ENCODE measurements around the gene TDRD9. TPM values are rescaled to one million over a fixed set of nuclear protein-coding genes. Genes with fewer than 3 reads are reported as not detected.

The TDRD9 gene
- total RNA-seq, 1 experiment from 2014 or later = not detected

DNA sequence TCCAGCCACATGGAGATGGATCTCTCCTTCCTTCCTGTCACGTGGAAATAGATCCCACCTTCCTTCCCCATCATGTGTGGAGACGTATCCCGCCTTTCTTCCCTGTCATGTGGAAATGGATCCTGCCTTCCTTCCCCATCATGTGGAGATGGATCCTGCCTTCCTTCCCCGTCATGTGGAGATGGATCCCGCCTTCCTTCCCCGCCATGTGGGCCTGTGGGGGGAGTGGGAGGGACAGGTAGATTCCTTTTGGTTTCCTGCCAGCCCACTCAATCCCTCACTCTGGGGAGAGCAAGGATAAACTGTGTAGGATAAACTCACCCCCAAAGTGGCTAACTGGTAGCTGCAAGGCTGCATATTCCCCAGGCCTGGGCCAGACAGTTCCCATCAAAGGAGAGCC lies 31.7 kb upstream of the TDRD9 start:
- H3K27ac ChIP-seq (ENCODE audit: low read depth, low read length, poor library complexity, severe bottlenecking) = no peak overlapping the region
- peak; percentile 41 for DNase-seq (ENCODE audit: low spot score)
- H3K27me3 ChIP-seq (replicated peaks; ENCODE audit: insufficient read depth, low read depth, low read length, poor library complexity) = no peaks in the 10 kb centered on the region
- no peak overlapping the region for H3K4me3 ChIP-seq (ENCODE audit: low read depth, low read length, poor library complexity, severe bottlenecking)
- H3K4me1 ChIP-seq (ENCODE audit: insufficient read depth, low read length, poor library complexity, severe bottlenecking) = no peaks in the 10 kb centered on the region
- ChIA-PET POLR2A (ENCODE audit: low non-redundant PET) (no interaction called here), CTCF (no interaction called here)
- H3K9me3 ChIP-seq (ENCODE audit: low read depth, low read length, poor library complexity, severe bottlenecking) = no peaks in the 10 kb centered on the region
- BruUV-seq (replicated peaks) = no TSS peak
- H3K36me3 ChIP-seq (ENCODE audit: insufficient read depth, low read length, poor library complexity, severe bottlenecking) = no peaks in the 10 kb centered on the region
- TF ChIP-seq EZH2 (IDR thresholded peaks at IDR 0.05; ENCODE audit: borderline replicate concordance, low read depth, low read length, poor library complexity, severe bottlenecking) = no peak
- intact Hi-C loops (cut with micrococcal nuclease; ENCODE audit: unreplicated experiment) = no loop called here

DNA sequence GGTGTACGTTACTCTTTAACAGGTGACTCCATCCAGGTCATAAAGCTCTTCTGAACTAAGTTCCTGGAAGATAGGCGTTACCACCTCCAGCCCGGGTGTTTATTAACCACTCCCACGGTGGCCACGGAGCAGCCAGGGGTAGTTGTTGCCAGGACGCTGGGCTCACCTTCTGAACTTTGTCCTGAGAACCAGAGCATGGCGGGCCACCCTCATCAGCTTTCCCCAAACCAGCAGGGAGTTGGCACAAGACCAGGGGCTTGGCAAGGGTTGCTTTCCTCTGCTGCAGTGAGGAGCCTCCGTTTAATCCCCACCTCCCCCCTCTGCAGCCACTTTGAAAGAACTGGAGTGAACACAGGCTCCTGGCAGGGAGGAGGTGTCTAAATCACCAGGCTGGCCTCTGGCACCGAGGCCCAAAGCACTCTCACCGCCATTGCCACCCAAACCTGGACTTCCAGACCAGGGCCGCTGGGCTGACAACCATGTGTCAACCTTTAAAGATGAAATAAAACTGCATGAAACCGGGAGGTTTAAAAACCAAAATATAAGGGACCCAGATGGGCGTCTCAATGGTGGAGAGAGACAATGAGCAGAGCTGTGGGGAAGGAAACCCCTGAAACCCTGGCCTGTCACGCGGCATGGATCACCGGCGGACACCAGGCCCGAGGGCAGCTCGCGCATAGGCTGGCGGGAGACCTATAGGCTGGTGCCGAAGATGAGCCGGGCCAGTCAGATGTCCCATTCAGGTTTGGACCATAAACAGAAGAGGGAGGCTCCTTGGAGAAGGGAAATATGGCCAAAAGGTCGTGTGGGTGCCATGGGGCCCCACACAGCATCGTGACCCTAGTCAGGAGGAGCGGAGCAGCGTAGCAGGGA lies 30.9 kb upstream of the TDRD9 start:
- Histone ChIP-seq H3K27ac (ENCODE audit: low read depth, low read length, poor library complexity, severe bottlenecking) (no peak overlapping the region), H3K36me3 (ENCODE audit: insufficient read depth, low read length, poor library complexity, severe bottlenecking) (no peaks in the 10 kb centered on the region), H3K4me1 (ENCODE audit: insufficient read depth, low read length, poor library complexity, severe bottlenecking) (no peaks in the 10 kb centered on the region), H3K9me3 (ENCODE audit: low read depth, low read length, poor library complexity, severe bottlenecking) (no peaks in the 10 kb centered on the region), H3K27me3 (replicated peaks; ENCODE audit: insufficient read depth, low read depth, low read length, poor library complexity) (no peaks in the 10 kb centered on the region), H3K4me3 (ENCODE audit: low read depth, low read length, poor library complexity, severe bottlenecking) (no peak overlapping the region)
- intact Hi-C loops (cut with micrococcal nuclease; ENCODE audit: unreplicated experiment) = no loop called here
- DNase-seq (ENCODE audit: low spot score) = no peak
- TF ChIP-seq, protein P1, sequence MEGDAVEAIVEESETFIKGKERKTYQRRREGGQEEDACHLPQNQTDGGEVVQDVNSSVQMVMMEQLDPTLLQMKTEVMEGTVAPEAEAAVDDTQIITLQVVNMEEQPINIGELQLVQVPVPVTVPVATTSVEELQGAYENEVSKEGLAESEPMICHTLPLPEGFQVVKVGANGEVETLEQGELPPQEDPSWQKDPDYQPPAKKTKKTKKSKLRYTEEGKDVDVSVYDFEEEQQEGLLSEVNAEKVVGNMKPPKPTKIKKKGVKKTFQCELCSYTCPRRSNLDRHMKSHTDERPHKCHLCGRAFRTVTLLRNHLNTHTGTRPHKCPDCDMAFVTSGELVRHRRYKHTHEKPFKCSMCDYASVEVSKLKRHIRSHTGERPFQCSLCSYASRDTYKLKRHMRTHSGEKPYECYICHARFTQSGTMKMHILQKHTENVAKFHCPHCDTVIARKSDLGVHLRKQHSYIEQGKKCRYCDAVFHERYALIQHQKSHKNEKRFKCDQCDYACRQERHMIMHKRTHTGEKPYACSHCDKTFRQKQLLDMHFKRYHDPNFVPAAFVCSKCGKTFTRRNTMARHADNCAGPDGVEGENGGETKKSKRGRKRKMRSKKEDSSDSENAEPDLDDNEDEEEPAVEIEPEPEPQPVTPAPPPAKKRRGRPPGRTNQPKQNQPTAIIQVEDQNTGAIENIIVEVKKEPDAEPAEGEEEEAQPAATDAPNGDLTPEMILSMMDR (conservative IDR thresholded peaks at IDR 0.05; ENCODE audit: low read depth, low read length) = no peak
- no peak for TF ChIP-seq EZH2 (IDR thresholded peaks at IDR 0.05; ENCODE audit: borderline replicate concordance, low read depth, low read length, poor library complexity, severe bottlenecking)
- no TSS peak for BruUV-seq (replicated peaks)
- POLR2A ChIA-PET (ENCODE audit: low non-redundant PET) = no interaction called here
- CTCF ChIA-PET = no interaction called here

DNA sequence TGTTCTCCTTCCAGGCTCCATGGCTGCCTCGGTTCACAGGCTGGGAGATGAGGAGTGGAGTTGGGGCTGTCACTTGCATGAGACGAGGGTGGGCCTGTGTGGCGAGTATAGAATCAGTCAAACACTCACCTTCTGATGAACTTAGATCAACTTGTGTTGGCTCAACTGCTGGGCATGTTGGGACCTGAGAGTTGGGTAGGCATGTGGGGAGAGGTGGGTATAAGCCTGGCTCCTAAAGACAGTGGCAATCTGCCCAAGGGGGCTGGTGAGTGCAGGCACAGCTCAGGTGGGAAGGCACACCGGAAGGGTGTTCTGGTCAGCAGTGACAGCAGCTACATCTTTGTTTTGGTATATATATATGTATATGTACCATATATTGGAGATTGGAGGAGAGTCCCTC lies 30.1 kb upstream of the TDRD9 start:
- ChIA-PET CTCF (no interaction called here), POLR2A (ENCODE audit: low non-redundant PET) (no interaction called here)
- TF ChIP-seq, protein P1 (conservative IDR thresholded peaks at IDR 0.05; ENCODE audit: low read depth, low read length) = no peak
- TF ChIP-seq EZH2 (IDR thresholded peaks at IDR 0.05; ENCODE audit: borderline replicate concordance, low read depth, low read length, poor library complexity, severe bottlenecking) = no peak
- Histone ChIP-seq H3K4me1 (ENCODE audit: insufficient read depth, low read length, poor library complexity, severe bottlenecking) (no peaks in the 10 kb centered on the region), H3K27ac (ENCODE audit: low read depth, low read length, poor library complexity, severe bottlenecking) (no peak overlapping the region), H3K9me3 (ENCODE audit: low read depth, low read length, poor library complexity, severe bottlenecking) (no peaks in the 10 kb centered on the region), H3K4me3 (ENCODE audit: low read depth, low read length, poor library complexity, severe bottlenecking) (no peak overlapping the region), H3K27me3 (replicated peaks; ENCODE audit: insufficient read depth, low read depth, low read length, poor library complexity) (no peaks in the 10 kb centered on the region), H3K36me3 (ENCODE audit: insufficient read depth, low read length, poor library complexity, severe bottlenecking) (no peaks in the 10 kb centered on the region)
- no TSS peak for BruUV-seq (replicated peaks)
- DNase-seq (ENCODE audit: low spot score) = no peak
- intact Hi-C loops (cut with micrococcal nuclease; ENCODE audit: unreplicated experiment) = no loop called here

DNA sequence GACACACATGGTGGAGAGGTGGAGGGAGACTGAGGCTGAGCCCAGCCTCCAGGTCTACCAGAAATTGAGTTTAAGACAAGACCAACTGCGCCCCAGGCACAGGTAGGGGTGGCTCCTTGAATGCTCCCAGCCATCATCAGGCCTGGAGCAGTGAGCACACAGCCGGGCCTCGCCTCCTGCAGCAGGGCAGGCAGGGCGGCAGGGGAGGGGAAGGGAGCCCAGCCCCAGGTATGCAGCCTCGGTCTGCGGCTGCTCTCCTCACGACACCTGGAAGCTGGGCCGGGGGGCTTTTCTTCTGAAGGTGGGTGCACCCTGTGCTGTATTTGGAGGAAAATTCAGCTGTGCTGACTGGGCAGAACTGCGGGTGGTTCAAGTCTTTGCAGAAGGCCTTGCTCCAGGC lies 29.5 kb upstream of the TDRD9 start:
- Histone ChIP-seq H3K27ac (ENCODE audit: low read depth, low read length, poor library complexity, severe bottlenecking) (no peak overlapping the region), H3K9me3 (ENCODE audit: low read depth, low read length, poor library complexity, severe bottlenecking) (no peaks in the 10 kb centered on the region), H3K4me1 (ENCODE audit: insufficient read depth, low read length, poor library complexity, severe bottlenecking) (no peaks in the 10 kb centered on the region), H3K27me3 (replicated peaks; ENCODE audit: insufficient read depth, low read depth, low read length, poor library complexity) (no peaks in the 10 kb centered on the region), H3K36me3 (ENCODE audit: insufficient read depth, low read length, poor library complexity, severe bottlenecking) (no peaks in the 10 kb centered on the region), H3K4me3 (ENCODE audit: low read depth, low read length, poor library complexity, severe bottlenecking) (no peak overlapping the region)
- no peak for TF ChIP-seq EZH2 (IDR thresholded peaks at IDR 0.05; ENCODE audit: borderline replicate concordance, low read depth, low read length, poor library complexity, severe bottlenecking)
- TF ChIP-seq, protein P1 (conservative IDR thresholded peaks at IDR 0.05; ENCODE audit: low read depth, low read length) = no peak
- intact Hi-C loops (cut with micrococcal nuclease; ENCODE audit: unreplicated experiment) = no loop called here
- DNase-seq (ENCODE audit: low spot score) = no peak
- no TSS peak for BruUV-seq (replicated peaks)
- ChIA-PET POLR2A (ENCODE audit: low non-redundant PET) (no interaction called here), CTCF (no interaction called here)
